Measurements from ENCODE around the gene AMDHD1.
A peak's percentile ranks its signal among the peaks of the same experiment; 100 is the strongest.

The AMDHD1 gene

GRCh38 chr12:95953000-95953399 is 9.9 kb downstream of the AMDHD1 start:
- ATAC-seq (ENCODE audit: low read depth) (no peak), DNase-seq (ENCODE audit: low spot score) (no peak)
- Histone ChIP-seq H3K9me3 (ENCODE audit: severe bottlenecking) (no peaks in the 10 kb centered on the region), H3K4me3 (ENCODE audit: severe bottlenecking) (no peak overlapping the region), H3K36me3 (ENCODE audit: low read depth) (no peaks in the 10 kb centered on the region), H3K27ac (ENCODE audit: poor library complexity, severe bottlenecking) (no peak overlapping the region), H3K4me1 (ENCODE audit: insufficient read depth, poor library complexity, severe bottlenecking) (no peaks in the 10 kb centered on the region), H3K27me3 (ENCODE audit: insufficient read depth, poor library complexity, severe bottlenecking) (no peaks in the 10 kb centered on the region)
- no peak for TF ChIP-seq CTCF (IDR thresholded peaks at IDR 0.05; ENCODE audit: poor library complexity, severe bottlenecking)

- no peak overlapping the region for H3K27ac ChIP-seq (ENCODE audit: poor library complexity, severe bottlenecking)
- DNase-seq (ENCODE audit: low spot score) (no peak), ATAC-seq (ENCODE audit: low read depth) (no peak)
- no peaks in the 10 kb centered on the region for H3K9me3 ChIP-seq (ENCODE audit: severe bottlenecking)
- no peaks in the 10 kb centered on the region for H3K36me3 ChIP-seq (ENCODE audit: low read depth)
- H3K4me3 ChIP-seq (ENCODE audit: severe bottlenecking) = no peak overlapping the region
- H3K27me3 ChIP-seq (ENCODE audit: insufficient read depth, poor library complexity, severe bottlenecking) = no peaks in the 10 kb centered on the region
- H3K4me1 ChIP-seq (ENCODE audit: insufficient read depth, poor library complexity, severe bottlenecking) = no peaks in the 10 kb centered on the region
- TF ChIP-seq CTCF (IDR thresholded peaks at IDR 0.05; ENCODE audit: poor library complexity, severe bottlenecking) = no peak
These were observed 12.5 kb downstream of the AMDHD1 start for GRCh38 chr12:95955549-95956159.

GRCh38 chr12:95956557-95957145 is 13.5 kb downstream of the AMDHD1 start:
- H3K4me3 ChIP-seq (ENCODE audit: severe bottlenecking) = no peak overlapping the region
- no peaks in the 10 kb centered on the region for H3K36me3 ChIP-seq (ENCODE audit: low read depth)
- no peaks in the 10 kb centered on the region for H3K27me3 ChIP-seq (ENCODE audit: insufficient read depth, poor library complexity, severe bottlenecking)
- H3K27ac ChIP-seq (ENCODE audit: poor library complexity, severe bottlenecking) = no peak overlapping the region
- no peaks in the 10 kb centered on the region for H3K9me3 ChIP-seq (ENCODE audit: severe bottlenecking)
- H3K4me1 ChIP-seq (ENCODE audit: insufficient read depth, poor library complexity, severe bottlenecking) = no peaks in the 10 kb centered on the region
- TF ChIP-seq CTCF (IDR thresholded peaks at IDR 0.05; ENCODE audit: poor library complexity, severe bottlenecking) = no peak
- no peak for ATAC-seq (ENCODE audit: low read depth)
- no peak for DNase-seq (ENCODE audit: low spot score)

GRCh38 chr12:95959107-95959506 is 16.0 kb downstream of the AMDHD1 start:
- Histone ChIP-seq H3K27ac (ENCODE audit: poor library complexity, severe bottlenecking) (no peak overlapping the region), H3K36me3 (ENCODE audit: low read depth) (no peaks in the 10 kb centered on the region), H3K9me3 (ENCODE audit: severe bottlenecking) (no peaks in the 10 kb centered on the region), H3K27me3 (ENCODE audit: insufficient read depth, poor library complexity, severe bottlenecking) (no peaks in the 10 kb centered on the region), H3K4me3 (ENCODE audit: severe bottlenecking) (no peak overlapping the region), H3K4me1 (ENCODE audit: insufficient read depth, poor library complexity, severe bottlenecking) (no peaks in the 10 kb centered on the region)
- TF ChIP-seq CTCF (IDR thresholded peaks at IDR 0.05; ENCODE audit: poor library complexity, severe bottlenecking) = peak; percentile 26
- ATAC-seq (ENCODE audit: low read depth) (peak; percentile 61; the same call in 1 of the 3 replicates), DNase-seq (ENCODE audit: low spot score) (no peak)

GRCh38 chr12:95960241-95960640 is 17.1 kb downstream of the AMDHD1 start:
- H3K4me3 ChIP-seq (ENCODE audit: severe bottlenecking) = no peak overlapping the region
- H3K27ac ChIP-seq (ENCODE audit: poor library complexity, severe bottlenecking) = no peak overlapping the region
- H3K36me3 ChIP-seq (ENCODE audit: low read depth) = no peaks in the 10 kb centered on the region
- TF ChIP-seq CTCF (IDR thresholded peaks at IDR 0.05; ENCODE audit: poor library complexity, severe bottlenecking) = no peak
- H3K4me1 ChIP-seq (ENCODE audit: insufficient read depth, poor library complexity, severe bottlenecking) = no peaks in the 10 kb centered on the region
- no peak for ATAC-seq (ENCODE audit: low read depth)
- H3K27me3 ChIP-seq (ENCODE audit: insufficient read depth, poor library complexity, severe bottlenecking) = no peaks in the 10 kb centered on the region
- no peaks in the 10 kb centered on the region for H3K9me3 ChIP-seq (ENCODE audit: severe bottlenecking)
- DNase-seq (ENCODE audit: low spot score) = no peak

Measured in RWPE2 (cell line).